Kidney (tissue), 14 donors: ENCODE results near the gene UNCX. TPM values are rescaled to one million over a fixed set of nuclear protein-coding genes. Genes with fewer than 3 reads are reported as not detected.

Source experiments
- DNase-seq, 5 donors: peaks; one replicate each; pipeline ENCODE4 v3.0.0-alpha.2; 2013 to 2020
- FAIRE-seq: peaks from 2 replicates; lab custom pipeline; 2012; peaks lifted over from hg19 to GRCh38; lab: Jason Lieb, UNC
- H3K27ac ChIP-seq, 2 donors: one replicate each; pipeline ENCODE4 v1.7.0; 2013; ENCODE audit warnings: low read depth in 2 of 2, low read length in 2 of 2, inconsistent platforms in 1 of 2
- H3K27me3 ChIP-seq: one replicate; pipeline ENCODE4 v1.7.1; 2013; ENCODE audit warnings: low read length, inconsistent platforms; ENCODE audit not compliant: control insufficient read depth, insufficient read depth
- H3K36me3 ChIP-seq, 3 donors: one replicate each; pipeline versions ENCODE4 v1.7.0 to v1.7.1; 2013; ENCODE audit warnings: low read length in 3 of 3, control low read depth in 1 of 3, inconsistent platforms in 1 of 3; ENCODE audit not compliant: insufficient read depth in 3 of 3, control insufficient read depth in 2 of 3
- H3K4me1 ChIP-seq, 3 donors: one replicate each; pipeline versions ENCODE4 v1.7.0 to v1.7.1; 2013; ENCODE audit warnings: low read length in 3 of 3, inconsistent platforms in 1 of 3, low read depth in 1 of 3; ENCODE audit not compliant: control insufficient read depth in 2 of 3, insufficient read depth in 2 of 3
- H3K4me3 ChIP-seq, 3 donors: one replicate each; pipeline versions ENCODE4 v1.7.0 to v1.8.1; 2013; ENCODE audit warnings: low read length in 3 of 3, control low read depth in 1 of 3, inconsistent platforms in 1 of 3
- H3K9ac ChIP-seq, 3 donors: one replicate each; pipeline versions ENCODE4 v1.7.0 to v1.7.1; 2013; ENCODE audit warnings: low read length in 3 of 3, control low read depth in 1 of 3, inconsistent platforms in 1 of 3
- H3K9me3 ChIP-seq, 3 donors: one replicate each; pipeline versions ENCODE4 v1.7.0 to v1.7.1; 2013; ENCODE audit warnings: low read length in 3 of 3, control low read depth in 1 of 3, inconsistent platforms in 1 of 3; ENCODE audit not compliant: control insufficient read depth in 2 of 3, insufficient read depth in 1 of 3
- CTCF ChIP-seq: IDR thresholded peaks from 3 replicates; pipeline ENCODE4 v1.5.1; 2012; ENCODE audit warnings: mild to moderate bottlenecking, moderate library complexity, borderline replicate concordance; ENCODE audit not compliant: insufficient read depth; ENCODE audit errors: extremely low read depth
- intact Hi-C: fragments of 100-400 bp; cut with DNase I; formaldehyde crosslinking; loops from one replicate; pipeline ENCODE4 v1.11.1; 2022
- polyA plus RNA-seq: library from polyadenylated mRNA; stranded (reverse); fragments of 350-450 nt; fragmentation: Illumina TruSeq; extraction: RNeasy Lipid Tissue Mini Kit (QIAGEN cat#74804); gene quantifications from one replicate; pipeline ENCODE4 v1.2.3, GENCODE V29; 2014; ENCODE audit warnings: low read depth, low replicate concordance; ENCODE audit not compliant: insufficient read depth
- total RNA-seq: library from RNA; stranded (reverse); fragmentation: NEBNext Ultra II Directional; extraction: Animal tissue kit (Norgen Biotek cat#: 25700); gene quantifications from one replicate; pipeline ENCODE4 v1.2.1, GENCODE V29; 2021
- donor health status: control.
- donor health status: control.
- donor health status: control.
- donor health status: control.
- donor health status: control.
- donor health status: DM: yes; HTN: yes; CAD: no.
- donor health status: Normal renal cell carcinoma (clear cell type).

UNCX gene
- total and polyA plus RNA-seq, 2 donors from 2014 or later, result 1.4 to 2.0 TPM

GRCh38 chr7:1281068-1281467 is 48.4 kb downstream of the UNCX start:
- no peak for TF ChIP-seq CTCF
- Histone ChIP-seq H3K27me3 (no peaks in the 10 kb centered on the region), H3K4me3 (no peak overlapping the region), H3K4me1 (no peaks in the 10 kb centered on the region), H3K9ac (no peak overlapping the region), H3K36me3 (no peaks in the 10 kb centered on the region), H3K27ac (no peak overlapping the region), H3K9me3 (no peaks in the 10 kb centered on the region)
- intact Hi-C loops, result no loop called here
- FAIRE-seq (no peak), DNase-seq (peak in 1 of 5 donors; percentile 53)

DNA sequence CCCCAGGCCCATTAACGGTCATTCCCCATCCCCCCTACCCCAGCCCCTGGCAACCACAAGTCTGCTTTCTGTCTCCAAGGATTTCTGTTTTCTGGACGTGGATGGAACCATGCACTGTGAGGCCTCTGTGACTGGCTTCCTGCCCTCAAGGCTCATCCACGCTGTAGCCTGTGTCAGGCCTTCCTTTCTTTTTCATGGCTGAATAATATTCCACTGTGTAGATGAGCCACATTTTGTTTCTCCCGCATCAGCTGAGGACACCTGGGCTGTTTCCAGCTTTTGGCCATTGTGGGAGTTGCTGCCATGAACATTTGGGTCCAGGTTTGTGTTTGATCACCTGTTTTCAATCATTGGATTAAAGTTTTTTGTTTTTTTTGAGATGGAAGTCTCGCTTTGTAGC is 50.0 kb downstream of the UNCX start:
- Histone ChIP-seq H3K4me3 (no peak overlapping the region), H3K27ac (no peak overlapping the region), H3K9me3 (no peaks in the 10 kb centered on the region), H3K36me3 (no peaks in the 10 kb centered on the region), H3K9ac (no peak overlapping the region), H3K4me1 (no peaks in the 10 kb centered on the region), H3K27me3 (no peaks in the 10 kb centered on the region)
- DNase-seq (peak in 1 of 5 donors; percentile 10), FAIRE-seq (no peak)
- TF ChIP-seq CTCF, result no peak
- intact Hi-C loops, result no loop called here

DNA sequence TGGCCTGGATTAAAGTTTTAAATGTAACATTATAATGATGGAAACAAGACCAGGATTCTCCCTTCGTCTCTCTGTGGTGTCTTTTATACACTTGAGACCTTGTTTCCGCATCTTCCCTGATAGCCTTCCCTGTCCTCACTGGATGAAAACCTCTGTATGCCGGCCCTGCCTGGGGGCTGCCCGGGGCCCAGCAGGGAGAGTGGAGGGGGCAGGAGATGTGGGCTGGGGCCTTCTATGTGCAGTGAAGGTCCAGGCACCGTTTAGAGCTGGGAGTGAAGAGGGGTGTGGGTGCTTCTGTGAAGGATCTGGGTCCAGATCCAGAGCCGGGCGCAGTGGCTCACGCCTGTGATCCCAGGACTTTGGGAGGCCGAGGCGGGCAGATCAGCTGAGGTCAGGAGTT is 50.7 kb downstream of the UNCX start:
- intact Hi-C loops, result no loop called here
- FAIRE-seq (no peak), DNase-seq (peak in 1 of 5 donors; percentile 32)
- Histone ChIP-seq H3K27ac (no peak overlapping the region), H3K4me1 (no peaks in the 10 kb centered on the region), H3K36me3 (no peaks in the 10 kb centered on the region), H3K9me3 (no peaks in the 10 kb centered on the region), H3K4me3 (no peak overlapping the region), H3K9ac (no peak overlapping the region), H3K27me3 (no peaks in the 10 kb centered on the region)
- TF ChIP-seq CTCF, result no peak
